ENCODE results near the gene MRPL54. TPM values are rescaled to one million over a fixed set of nuclear protein-coding genes. Genes with fewer than 3 reads are reported as not detected.
"Not testable (repeated sequence)": the region's sequence is repeated elsewhere in the genome, so short reads cannot be mapped to it uniquely, and the experiment has no call there.

MRPL54 gene
- total RNA-seq, 1 experiment from 2014 or later, result 85.7 TPM

GRCh38 chr19:3760871-3761361 lies 1.6 kb upstream of the MRPL54 start:
- Mint-ChIP-seq H3K36me3 (ENCODE audit: insufficient read depth, unreplicated experiment) (peaks cover 38% of the 10 kb centered on the region), H3K27me3 (ENCODE audit: insufficient read depth, unreplicated experiment) (no peaks in the 10 kb centered on the region), H3K27ac (ENCODE audit: low read depth, unreplicated experiment) (peak overlapping the region; percentile 98), H3K9me3 (ENCODE audit: unreplicated experiment) (no peaks in the 10 kb centered on the region), H3K4me3 (ENCODE audit: unreplicated experiment) (peak overlapping the region; percentile 92), H3K4me1 (ENCODE audit: insufficient read depth, unreplicated experiment) (peaks cover 6% of the 10 kb centered on the region)
- POLR2A ChIA-PET, result interaction anchor here (1.1 to 3.5 kb wide), 7 partner anchors 9 to 229 kb away, joined by 5 to 33 read pairs (median 6); partner anchors contain the start of genes DAPK3, MFSD12 and PIP5K1C
- TF ChIP-seq CTCF (IDR thresholded peaks at IDR 0.05; ENCODE audit: unreplicated experiment), result no peak
- peak; percentile 20 for DNase-seq (ENCODE audit: unreplicated experiment)
- intact Hi-C loops (cut with micrococcal nuclease), result loop anchor here (10.0 kb wide), 1 partner anchor 64 kb away; no protein-coding TSS in a partner anchor
- CTCF ChIA-PET, result interaction anchor here (0.6 to 1.0 kb wide), 3 partner anchors 13 to 210 kb away, joined by 3 to 4 read pairs (median 3); partner anchors contain the start of gene DAPK3
- TSS peak; percentile 33 for BruUV-seq (replicated peaks)

- intact Hi-C loops (cut with micrococcal nuclease), result loop anchor here (10.0 kb wide), 1 partner anchor 63 kb away; no protein-coding TSS in a partner anchor
- CTCF ChIA-PET, result interaction anchor here (0.6 to 2.4 kb wide), 11 partner anchors 8 to 632 kb away, joined by 3 to 11 read pairs (median 4); partner anchors contain the start of gene DAPK3
- peak within 1 kb of the TSS; percentile 98 for H3K27ac Mint-ChIP-seq (ENCODE audit: low read depth, unreplicated experiment)
- peaks cover 6% of the 10 kb centered on the region for H3K4me1 Mint-ChIP-seq (ENCODE audit: insufficient read depth, unreplicated experiment)
- peak; percentile 72 for TF ChIP-seq CTCF (IDR thresholded peaks at IDR 0.05; ENCODE audit: unreplicated experiment)
- peak within 1 kb of the TSS; percentile 92 for H3K4me3 Mint-ChIP-seq (ENCODE audit: unreplicated experiment)
- H3K27me3 Mint-ChIP-seq (ENCODE audit: insufficient read depth, unreplicated experiment), result no peaks in the 10 kb centered on the region
- peaks cover 43% of the 10 kb centered on the region for H3K36me3 Mint-ChIP-seq (ENCODE audit: insufficient read depth, unreplicated experiment)
- peak; percentile 93 for DNase-seq (ENCODE audit: unreplicated experiment)
- no peaks in the 10 kb centered on the region for H3K9me3 Mint-ChIP-seq (ENCODE audit: unreplicated experiment)
- POLR2A ChIA-PET, result interaction anchor here (0.6 to 3.5 kb wide), 14 partner anchors 10 to 838 kb away, joined by 3 to 33 read pairs (median 6); partner anchors contain the start of genes CHAF1A, DAPK3, EEF2 and MFSD12
- BruUV-seq (replicated peaks), result no TSS peak
Measured at GRCh38 chr19:3761382-3762129, 926 bp upstream of the MRPL54 start, which contains the start of gene APBA3. APBA3 (minus strand) TSS chr19:3761692; CDS start chr19:3760264, 1,428 bp downstream.

- peaks cover 37% of the 10 kb centered on the region for H3K36me3 Mint-ChIP-seq (ENCODE audit: insufficient read depth, unreplicated experiment)
- ChIA-PET POLR2A (interaction anchor here (0.6 to 3.5 kb wide), 20 partner anchors 9 to 1286 kb away, joined by 3 to 33 read pairs (median 6); partner anchors contain the start of genes CHAF1A, DAPK3, EEF2 and GADD45B), CTCF (interaction anchor here (0.6 to 2.4 kb wide), 12 partner anchors 9 to 632 kb away, joined by 3 to 11 read pairs (median 4); partner anchors contain the start of gene DAPK3)
- intact Hi-C loops (cut with micrococcal nuclease), result loop anchor here (10.0 kb wide), 1 partner anchor 63 kb away; no protein-coding TSS in a partner anchor
- H3K27ac Mint-ChIP-seq (ENCODE audit: low read depth, unreplicated experiment), result peak overlapping the region; percentile 98
- no peaks in the 10 kb centered on the region for H3K27me3 Mint-ChIP-seq (ENCODE audit: insufficient read depth, unreplicated experiment)
- TF ChIP-seq CTCF (IDR thresholded peaks at IDR 0.05; ENCODE audit: unreplicated experiment), result no peak
- DNase-seq (ENCODE audit: unreplicated experiment), result no peak
- H3K4me1 Mint-ChIP-seq (ENCODE audit: insufficient read depth, unreplicated experiment), result peaks cover 6% of the 10 kb centered on the region
- no TSS peak for BruUV-seq (replicated peaks)
- H3K9me3 Mint-ChIP-seq (ENCODE audit: unreplicated experiment), result no peaks in the 10 kb centered on the region
- H3K4me3 Mint-ChIP-seq (ENCODE audit: unreplicated experiment), result peak overlapping the region; percentile 92
Measured at GRCh38 chr19:3762130-3762473, 380 bp upstream of the MRPL54 start.

GRCh38 chr19:3765121-3765520 lies 2.6 kb downstream of the MRPL54 start:
- Mint-ChIP-seq H3K4me3 (ENCODE audit: unreplicated experiment) (no peak overlapping the region), H3K9me3 (ENCODE audit: unreplicated experiment) (no peaks in the 10 kb centered on the region), H3K27ac (ENCODE audit: low read depth, unreplicated experiment) (no peak overlapping the region), H3K36me3 (ENCODE audit: insufficient read depth, unreplicated experiment) (peaks cover 21% of the 10 kb centered on the region), H3K4me1 (ENCODE audit: insufficient read depth, unreplicated experiment) (peaks cover 6% of the 10 kb centered on the region), H3K27me3 (ENCODE audit: insufficient read depth, unreplicated experiment) (no peaks in the 10 kb centered on the region)
- TF ChIP-seq CTCF (IDR thresholded peaks at IDR 0.05; ENCODE audit: unreplicated experiment), result no peak
- intact Hi-C loops (cut with micrococcal nuclease), result loop anchor here (10.0 kb wide), 1 partner anchor 60 kb away; no protein-coding TSS in a partner anchor
- ChIA-PET CTCF (no interaction called here), POLR2A (no interaction called here)
- no TSS peak for BruUV-seq (replicated peaks)
- DNase-seq (ENCODE audit: unreplicated experiment), result no peak

- H3K27ac Mint-ChIP-seq (ENCODE audit: low read depth, unreplicated experiment); H3K4me3 Mint-ChIP-seq (ENCODE audit: unreplicated experiment); POLR2A ChIA-PET; H3K27me3 Mint-ChIP-seq (ENCODE audit: insufficient read depth, unreplicated experiment); BruUV-seq (replicated peaks); H3K9me3 Mint-ChIP-seq (ENCODE audit: unreplicated experiment); DNase-seq (ENCODE audit: unreplicated experiment); CTCF ChIA-PET; H3K4me1 Mint-ChIP-seq (ENCODE audit: insufficient read depth, unreplicated experiment): not testable (repeated sequence)
- H3K36me3 Mint-ChIP-seq (ENCODE audit: insufficient read depth, unreplicated experiment), result peaks cover 20% of the 10 kb centered on the region
- intact Hi-C loops (cut with micrococcal nuclease), result loop anchor here (10.0 kb wide), 1 partner anchor 59 kb away; no protein-coding TSS in a partner anchor
Measured at GRCh38 chr19:3765757-3766156, 3.3 kb downstream of the MRPL54 start.
